Astrocyte (in vitro differentiated cells and primary cell): ENCODE data around the gene CAMK2B. TPM values are rescaled to one million over a fixed set of nuclear protein-coding genes. Genes with fewer than 3 reads are reported as not detected.

Experiments used
- DNase-seq: peaks from one replicate; pipeline ENCODE4 v3.0.0-alpha.2; 2010; ENCODE audit warnings: low read depth
- FAIRE-seq: peaks from 2 replicates; lab custom pipeline; 2011; peaks lifted over from hg19 to GRCh38; lab: Jason Lieb, UNC
- H2AFZ ChIP-seq: 2 replicates; pipeline ENCODE4 v1.6.0; 2012; ENCODE audit warnings: low read depth, low read length, inconsistent platforms
- H3K27ac ChIP-seq: 2 replicates; pipeline ENCODE4 v1.5.1; 2011; ENCODE audit warnings: low read depth, low read length, inconsistent platforms
- H3K27me3 ChIP-seq: 2 replicates; pipeline ENCODE4 v1.6.0; 2011; ENCODE audit warnings: low read length, inconsistent platforms; ENCODE audit not compliant: insufficient read depth
- H3K36me3 ChIP-seq: 2 replicates; pipeline ENCODE4 v1.5.1; 2011; ENCODE audit warnings: low read length, inconsistent platforms; ENCODE audit not compliant: insufficient read depth
- H3K4me1 ChIP-seq: 2 replicates; pipeline ENCODE4 v1.5.1; 2011; ENCODE audit warnings: low read length, inconsistent platforms; ENCODE audit not compliant: insufficient read depth
- H3K4me2 ChIP-seq: 2 replicates; pipeline ENCODE4 v1.6.0; 2012; ENCODE audit warnings: low read length, inconsistent platforms
- H3K4me3 ChIP-seq: 2 replicates; pipeline ENCODE4 v1.5.1; 2011; ENCODE audit warnings: low read depth, mild to moderate bottlenecking, low read length, inconsistent platforms; ENCODE audit not compliant: insufficient read depth
- H3K79me2 ChIP-seq: 2 replicates; pipeline ENCODE4 v1.6.0; 2012; ENCODE audit warnings: mild to moderate bottlenecking, low read length, inconsistent platforms; ENCODE audit not compliant: insufficient read depth
- H3K9ac ChIP-seq: 2 replicates; pipeline ENCODE4 v1.6.0; 2012; ENCODE audit warnings: mild to moderate bottlenecking, low read length, inconsistent platforms
- H3K9me3 ChIP-seq: 2 replicates; pipeline ENCODE4 v1.5.1; 2012; ENCODE audit warnings: low read depth, mild to moderate bottlenecking, low read length, inconsistent platforms; ENCODE audit not compliant: insufficient read depth
- H4K20me1 ChIP-seq: 2 replicates; pipeline ENCODE4 v1.6.0; 2012; ENCODE audit warnings: low read length, inconsistent platforms; ENCODE audit not compliant: insufficient read depth
- H3K27ac Mint-ChIP-seq: one replicate; pipeline ENCODE4 v1.8.0; 2021; ENCODE audit warnings: mild to moderate bottlenecking, mixed read lengths; ENCODE audit not compliant: unreplicated experiment
- H3K27me3 Mint-ChIP-seq: one replicate; pipeline ENCODE4 v1.8.0; 2021; ENCODE audit warnings: low read depth, mixed read lengths; ENCODE audit not compliant: unreplicated experiment
- H3K36me3 Mint-ChIP-seq: one replicate; pipeline ENCODE4 v1.8.0; 2021; ENCODE audit warnings: low read depth, mixed read lengths; ENCODE audit not compliant: unreplicated experiment
- H3K4me1 Mint-ChIP-seq: one replicate; pipeline ENCODE4 v1.8.0; 2021; ENCODE audit warnings: low read depth, mixed read lengths; ENCODE audit not compliant: unreplicated experiment
- H3K4me3 Mint-ChIP-seq: one replicate; pipeline ENCODE4 v1.8.0; 2021; ENCODE audit warnings: mild to moderate bottlenecking, moderate library complexity, mixed read lengths; ENCODE audit not compliant: unreplicated experiment
- H3K9me3 Mint-ChIP-seq: one replicate; pipeline ENCODE4 v1.8.0; 2021; ENCODE audit warnings: mild to moderate bottlenecking, mixed read lengths; ENCODE audit not compliant: unreplicated experiment
- CTCF ChIP-seq: IDR thresholded peaks from 2 replicates; pipeline ENCODE4 v1.5.1; 2011; ENCODE audit warnings: low read depth, mild to moderate bottlenecking, inconsistent platforms, low read length, moderate library complexity; ENCODE audit not compliant: insufficient read depth
- EZH2 ChIP-seq: IDR thresholded peaks from 2 replicates; pipeline ENCODE4 v1.6.1; 2012; ENCODE audit warnings: mild to moderate bottlenecking, low read length, inconsistent platforms; ENCODE audit not compliant: insufficient read depth
- total RNA-seq: library from RNA; stranded (reverse); gene quantifications from 2 replicates; pipeline ENCODE4 v1.2.1, GENCODE V29; 2021

The CAMK2B gene
- total RNA-seq, 1 donor from 2014 or later: 0.18 TPM

- Mint-ChIP-seq H3K4me3 (no peak overlapping the region), H3K9me3 (peaks cover 12% of the 10 kb centered on the region), H3K27me3 (peaks cover 10% of the 10 kb centered on the region), H3K4me1 (peaks cover 18% of the 10 kb centered on the region), H3K36me3 (peaks cover 3% of the 10 kb centered on the region), H3K27ac (no peak overlapping the region)
- no peaks in the 10 kb centered on the region for H4K20me1 ChIP-seq
- no peak overlapping the region for H3K27ac ChIP-seq
- peaks cover 10% of the 10 kb centered on the region for H3K9me3 ChIP-seq
- DNase-seq: no peak
- no peaks in the 10 kb centered on the region for H3K79me2 ChIP-seq
- no peak for FAIRE-seq
- no peak overlapping the region for H3K4me3 ChIP-seq
- H3K36me3 ChIP-seq: no peaks in the 10 kb centered on the region
- no peaks in the 10 kb centered on the region for H3K27me3 ChIP-seq
- H3K4me1 ChIP-seq: peaks cover 22% of the 10 kb centered on the region
- no peak overlapping the region for H3K4me2 ChIP-seq
- TF ChIP-seq EZH2: no peak
- TF ChIP-seq CTCF: no peak
- no peak overlapping the region for H3K9ac ChIP-seq
- H2AFZ ChIP-seq: no peak overlapping the region
Measured at GRCh38 chr7:44182827-44183226, 142.6 kb downstream of the CAMK2B start.

- Histone ChIP-seq H3K36me3 (no peaks in the 10 kb centered on the region), H3K27ac (no peak overlapping the region), H4K20me1 (no peaks in the 10 kb centered on the region), H3K4me2 (no peak overlapping the region), H3K9me3 (peaks cover 10% of the 10 kb centered on the region), H3K4me3 (no peak overlapping the region), H3K27me3 (no peaks in the 10 kb centered on the region), H2AFZ (no peak overlapping the region), H3K79me2 (no peaks in the 10 kb centered on the region), H3K9ac (no peak overlapping the region), H3K4me1 (peaks cover 31% of the 10 kb centered on the region)
- Mint-ChIP-seq H3K27ac (no peak overlapping the region), H3K4me3 (no peak overlapping the region), H3K4me1 (peaks cover 24% of the 10 kb centered on the region), H3K36me3 (peaks cover 8% of the 10 kb centered on the region), H3K27me3 (peaks cover 8% of the 10 kb centered on the region), H3K9me3 (peaks cover 12% of the 10 kb centered on the region)
- TF ChIP-seq EZH2 (no peak), CTCF (no peak)
- DNase-seq (no peak), FAIRE-seq (no peak)
Measured at GRCh38 chr7:44180631-44181030, 144.8 kb downstream of the CAMK2B start.

- FAIRE-seq: no peak
- H3K4me2 ChIP-seq: peak overlapping the region; percentile 57
Measured at GRCh38 chr7:44177570-44178131, 147.7 kb downstream of the CAMK2B start.

More at GRCh38 chr7:44177570-44178131, 147.7 kb downstream of the CAMK2B start:
- Histone ChIP-seq H3K4me3 (no peak overlapping the region), H4K20me1 (no peaks in the 10 kb centered on the region), H3K79me2 (no peaks in the 10 kb centered on the region), H3K9me3 (peaks cover 4% of the 10 kb centered on the region), H3K36me3 (no peaks in the 10 kb centered on the region), H3K27me3 (no peaks in the 10 kb centered on the region), H3K4me1 (peaks cover 13% of the 10 kb centered on the region), H3K27ac (no peak overlapping the region), H2AFZ (peak overlapping the region; percentile 26), H3K9ac (peak overlapping the region; percentile 12)
- Mint-ChIP-seq H3K9me3 (peaks cover 9% of the 10 kb centered on the region), H3K36me3 (peaks cover 6% of the 10 kb centered on the region), H3K27ac (peak overlapping the region; percentile 64), H3K4me1 (peaks cover 13% of the 10 kb centered on the region), H3K4me3 (no peak overlapping the region), H3K27me3 (peaks cover 15% of the 10 kb centered on the region)
- DNase-seq: peak; percentile 51
- no peak for TF ChIP-seq CTCF
- TF ChIP-seq EZH2: no peak
